Measurements from ENCODE around the gene HFE.

The HFE gene

DNA sequence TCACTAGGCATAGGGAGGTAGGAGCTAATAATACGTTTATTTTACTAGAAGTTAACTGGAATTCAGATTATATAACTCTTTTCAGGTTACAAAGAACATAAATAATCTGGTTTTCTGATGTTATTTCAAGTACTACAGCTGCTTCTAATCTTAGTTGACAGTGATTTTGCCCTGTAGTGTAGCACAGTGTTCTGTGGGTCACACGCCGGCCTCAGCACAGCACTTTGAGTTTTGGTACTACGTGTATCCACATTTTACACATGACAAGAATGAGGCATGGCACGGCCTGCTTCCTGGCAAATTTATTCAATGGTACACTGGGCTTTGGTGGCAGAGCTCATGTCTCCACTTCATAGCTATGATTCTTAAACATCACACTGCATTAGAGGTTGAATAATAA, 1.1 kb downstream of the HFE start:
- H4K8ac ChIP-seq (ENCODE audit: low read length), result no peak overlapping the region
- no peak overlapping the region for H3K4me2 ChIP-seq (ENCODE audit: low read length, poor library complexity, severe bottlenecking)
- no peak overlapping the region for H4K91ac ChIP-seq (ENCODE audit: low read length)
- H2BK5ac ChIP-seq (ENCODE audit: low read depth, low read length, poor library complexity, severe bottlenecking), result no peak overlapping the region
- H3K27me3 ChIP-seq (ENCODE audit: control insufficient read depth in 1 of 2, insufficient read depth in 1 of 2, low read length in 2 of 2), result no peaks in the 10 kb centered on the region
- peak overlapping the region in 1 of 2 experiments; percentile 82 for H3K18ac ChIP-seq (ENCODE audit: low read depth in 1 of 2, low read length in 2 of 2)
- peak overlapping the region; percentile 87 for H3K9ac ChIP-seq (ENCODE audit: low read length)
- peak overlapping the region in 1 of 2 experiments; percentile 84 for H3K4me3 ChIP-seq (ENCODE audit: insufficient read depth in 1 of 2, low read depth in 1 of 2, low read length in 2 of 2)
- DNase-seq, result peak; percentile 37
- H3K23ac ChIP-seq (ENCODE audit: low read length in 2 of 2), result no peak overlapping the region
- H2AFZ ChIP-seq (ENCODE audit: low read depth, low read length), result no peak overlapping the region
- peaks cover 2% of the 10 kb centered on the region for H3K4me1 ChIP-seq (ENCODE audit: control insufficient read depth, insufficient read depth, low read depth, low read length)
- H3K9me3 ChIP-seq (ENCODE audit: control insufficient read depth, low read length), result no peaks in the 10 kb centered on the region
- H2BK120ac ChIP-seq (ENCODE audit: low read depth, low read length), result no peak overlapping the region
- no peak overlapping the region for H3K4ac ChIP-seq (ENCODE audit: low read depth in 1 of 2, low read length in 2 of 2)
- H2BK15ac ChIP-seq (ENCODE audit: low read depth, poor library complexity, severe bottlenecking), result no peak overlapping the region
- 60% methylated on average over 4 of the region's 5 CpGs for WGBS
- no peak overlapping the region for H2BK12ac ChIP-seq (ENCODE audit: low read length in 2 of 2)
- peak overlapping the region; percentile 9 for H3K27ac ChIP-seq (ENCODE audit: low read length, poor library complexity, severe bottlenecking)
- no peak overlapping the region for H3K14ac ChIP-seq (ENCODE audit: low read length in 2 of 2)
- peaks cover 9 to 15% of the 10 kb centered on the region in 2 experiments for H3K36me3 ChIP-seq (ENCODE audit: control insufficient read depth in 1 of 2, insufficient read depth in 2 of 2, low read depth in 1 of 2, low read length in 2 of 2)
- no peak overlapping the region for H2AK5ac ChIP-seq (ENCODE audit: low read length, severe bottlenecking)
- peaks cover 21% of the 10 kb centered on the region for H3K79me1 ChIP-seq (replicated peaks; ENCODE audit: low read length, poor library complexity, severe bottlenecking)

DNA sequence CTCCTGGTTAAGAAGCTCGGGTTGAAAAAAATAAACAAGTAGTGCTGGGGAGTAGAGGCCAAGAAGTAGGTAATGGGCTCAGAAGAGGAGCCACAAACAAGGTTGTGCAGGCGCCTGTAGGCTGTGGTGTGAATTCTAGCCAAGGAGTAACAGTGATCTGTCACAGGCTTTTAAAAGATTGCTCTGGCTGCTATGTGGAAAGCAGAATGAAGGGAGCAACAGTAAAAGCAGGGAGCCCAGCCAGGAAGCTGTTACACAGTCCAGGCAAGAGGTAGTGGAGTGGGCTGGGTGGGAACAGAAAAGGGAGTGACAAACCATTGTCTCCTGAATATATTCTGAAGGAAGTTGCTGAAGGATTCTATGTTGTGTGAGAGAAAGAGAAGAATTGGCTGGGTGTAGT, 2.0 kb downstream of the HFE start:
- Histone ChIP-seq H3K14ac (ENCODE audit: low read length in 2 of 2) (no peak overlapping the region), H3K4ac (ENCODE audit: low read depth in 1 of 2, low read length in 2 of 2) (peak overlapping the region in 1 of 2 experiments; percentile 7), H2BK12ac (ENCODE audit: low read length in 2 of 2) (no peak overlapping the region), H3K4me1 (ENCODE audit: control insufficient read depth, insufficient read depth, low read depth, low read length) (peaks cover 2% of the 10 kb centered on the region), H2AK5ac (ENCODE audit: low read length, severe bottlenecking) (no peak overlapping the region), H4K91ac (ENCODE audit: low read length) (no peak overlapping the region), H2BK120ac (ENCODE audit: low read depth, low read length) (no peak overlapping the region), H3K23ac (ENCODE audit: low read length in 2 of 2) (no peak overlapping the region), H3K27me3 (ENCODE audit: control insufficient read depth in 1 of 2, insufficient read depth in 1 of 2, low read length in 2 of 2) (no peaks in the 10 kb centered on the region), H3K36me3 (ENCODE audit: control insufficient read depth in 1 of 2, insufficient read depth in 2 of 2, low read depth in 1 of 2, low read length in 2 of 2) (peaks cover 9 to 15% of the 10 kb centered on the region in 2 experiments), H3K9ac (ENCODE audit: low read length) (no peak overlapping the region), H4K8ac (ENCODE audit: low read length) (no peak overlapping the region), H3K9me3 (ENCODE audit: control insufficient read depth, low read length) (no peaks in the 10 kb centered on the region), H2BK15ac (ENCODE audit: low read depth, poor library complexity, severe bottlenecking) (no peak overlapping the region), H3K4me2 (ENCODE audit: low read length, poor library complexity, severe bottlenecking) (no peak overlapping the region), H2BK5ac (ENCODE audit: low read depth, low read length, poor library complexity, severe bottlenecking) (no peak overlapping the region), H3K4me3 (ENCODE audit: insufficient read depth in 1 of 2, low read depth in 1 of 2, low read length in 2 of 2) (no peak overlapping the region), H2AFZ (ENCODE audit: low read depth, low read length) (no peak overlapping the region), H3K27ac (ENCODE audit: low read length, poor library complexity, severe bottlenecking) (no peak overlapping the region), H3K18ac (ENCODE audit: low read depth in 1 of 2, low read length in 2 of 2) (no peak overlapping the region), H3K79me1 (replicated peaks; ENCODE audit: low read length, poor library complexity, severe bottlenecking) (peaks cover 21% of the 10 kb centered on the region)
- 66% methylated on average over 2 of the region's 2 CpGs for WGBS
- no peak for DNase-seq

DNA sequence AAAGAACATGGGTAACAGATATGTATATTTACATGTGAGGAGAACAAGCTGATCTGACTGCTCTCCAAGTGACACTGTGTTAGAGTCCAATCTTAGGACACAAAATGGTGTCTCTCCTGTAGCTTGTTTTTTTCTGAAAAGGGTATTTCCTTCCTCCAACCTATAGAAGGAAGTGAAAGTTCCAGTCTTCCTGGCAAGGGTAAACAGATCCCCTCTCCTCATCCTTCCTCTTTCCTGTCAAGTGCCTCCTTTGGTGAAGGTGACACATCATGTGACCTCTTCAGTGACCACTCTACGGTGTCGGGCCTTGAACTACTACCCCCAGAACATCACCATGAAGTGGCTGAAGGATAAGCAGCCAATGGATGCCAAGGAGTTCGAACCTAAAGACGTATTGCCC, 5.2 kb downstream of the HFE start:
- peaks cover 9 to 21% of the 10 kb centered on the region in 2 experiments for H3K36me3 ChIP-seq (ENCODE audit: control insufficient read depth in 1 of 2, insufficient read depth in 2 of 2, low read depth in 1 of 2, low read length in 2 of 2)
- H3K14ac ChIP-seq (ENCODE audit: low read length in 2 of 2), result no peak overlapping the region
- H3K27me3 ChIP-seq (ENCODE audit: control insufficient read depth in 1 of 2, insufficient read depth in 1 of 2, low read length in 2 of 2), result no peaks in the 10 kb centered on the region
- no peak overlapping the region for H3K4me3 ChIP-seq (ENCODE audit: insufficient read depth in 1 of 2, low read depth in 1 of 2, low read length in 2 of 2)
- H2BK12ac ChIP-seq (ENCODE audit: low read length in 2 of 2), result no peak overlapping the region
- H2AFZ ChIP-seq (ENCODE audit: low read depth, low read length), result no peak overlapping the region
- no peaks in the 10 kb centered on the region for H3K9me3 ChIP-seq (ENCODE audit: control insufficient read depth, low read length)
- DNase-seq, result no peak
- H4K8ac ChIP-seq (ENCODE audit: low read length), result no peak overlapping the region
- H2AK5ac ChIP-seq (ENCODE audit: low read length, severe bottlenecking), result no peak overlapping the region
- H3K4ac ChIP-seq (ENCODE audit: low read depth in 1 of 2, low read length in 2 of 2), result no peak overlapping the region
- H2BK5ac ChIP-seq (ENCODE audit: low read depth, low read length, poor library complexity, severe bottlenecking), result no peak overlapping the region
- 96% methylated on average over 4 of the region's 4 CpGs for WGBS
- H2BK15ac ChIP-seq (ENCODE audit: low read depth, poor library complexity, severe bottlenecking), result no peak overlapping the region
- no peak overlapping the region for H3K27ac ChIP-seq (ENCODE audit: low read length, poor library complexity, severe bottlenecking)
- no peak overlapping the region for H4K91ac ChIP-seq (ENCODE audit: low read length)
- H3K79me1 ChIP-seq (replicated peaks; ENCODE audit: low read length, poor library complexity, severe bottlenecking), result peaks cover 21% of the 10 kb centered on the region
- H3K23ac ChIP-seq (ENCODE audit: low read length in 2 of 2), result no peak overlapping the region
- H2BK120ac ChIP-seq (ENCODE audit: low read depth, low read length), result no peak overlapping the region
- H3K9ac ChIP-seq (ENCODE audit: low read length), result no peak overlapping the region
- no peak overlapping the region for H3K18ac ChIP-seq (ENCODE audit: low read depth in 1 of 2, low read length in 2 of 2)
- H3K4me2 ChIP-seq (ENCODE audit: low read length, poor library complexity, severe bottlenecking), result no peak overlapping the region
- H3K4me1 ChIP-seq (ENCODE audit: control insufficient read depth, insufficient read depth, low read depth, low read length), result peaks cover 2% of the 10 kb centered on the region

DNA sequence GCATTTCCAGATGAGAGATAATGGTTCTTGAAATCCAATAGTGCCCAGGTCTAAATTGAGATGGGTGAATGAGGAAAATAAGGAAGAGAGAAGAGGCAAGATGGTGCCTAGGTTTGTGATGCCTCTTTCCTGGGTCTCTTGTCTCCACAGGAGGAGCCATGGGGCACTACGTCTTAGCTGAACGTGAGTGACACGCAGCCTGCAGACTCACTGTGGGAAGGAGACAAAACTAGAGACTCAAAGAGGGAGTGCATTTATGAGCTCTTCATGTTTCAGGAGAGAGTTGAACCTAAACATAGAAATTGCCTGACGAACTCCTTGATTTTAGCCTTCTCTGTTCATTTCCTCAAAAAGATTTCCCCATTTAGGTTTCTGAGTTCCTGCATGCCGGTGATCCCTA, 6.8 kb downstream of the HFE start:
- Histone ChIP-seq H2BK120ac (ENCODE audit: low read depth, low read length) (no peak overlapping the region), H3K14ac (ENCODE audit: low read length in 2 of 2) (no peak overlapping the region), H4K8ac (ENCODE audit: low read length) (no peak overlapping the region), H3K79me1 (replicated peaks; ENCODE audit: low read length, poor library complexity, severe bottlenecking) (peaks cover 21% of the 10 kb centered on the region), H2BK12ac (ENCODE audit: low read length in 2 of 2) (no peak overlapping the region), H4K91ac (ENCODE audit: low read length) (no peak overlapping the region), H3K4me3 (ENCODE audit: insufficient read depth in 1 of 2, low read depth in 1 of 2, low read length in 2 of 2) (no peak overlapping the region), H2AK5ac (ENCODE audit: low read length, severe bottlenecking) (no peak overlapping the region), H2BK15ac (ENCODE audit: low read depth, poor library complexity, severe bottlenecking) (no peak overlapping the region), H3K36me3 (ENCODE audit: control insufficient read depth in 1 of 2, insufficient read depth in 2 of 2, low read depth in 1 of 2, low read length in 2 of 2) (peaks cover 9 to 21% of the 10 kb centered on the region in 2 experiments), H3K23ac (ENCODE audit: low read length in 2 of 2) (no peak overlapping the region), H3K9ac (ENCODE audit: low read length) (no peak overlapping the region), H2BK5ac (ENCODE audit: low read depth, low read length, poor library complexity, severe bottlenecking) (no peak overlapping the region), H3K18ac (ENCODE audit: low read depth in 1 of 2, low read length in 2 of 2) (no peak overlapping the region), H3K27me3 (ENCODE audit: control insufficient read depth in 1 of 2, insufficient read depth in 1 of 2, low read length in 2 of 2) (no peaks in the 10 kb centered on the region), H3K4me2 (ENCODE audit: low read length, poor library complexity, severe bottlenecking) (no peak overlapping the region), H3K4ac (ENCODE audit: low read depth in 1 of 2, low read length in 2 of 2) (no peak overlapping the region), H2AFZ (ENCODE audit: low read depth, low read length) (no peak overlapping the region), H3K4me1 (ENCODE audit: control insufficient read depth, insufficient read depth, low read depth, low read length) (no peaks in the 10 kb centered on the region), H3K9me3 (ENCODE audit: control insufficient read depth, low read length) (no peaks in the 10 kb centered on the region), H3K27ac (ENCODE audit: low read length, poor library complexity, severe bottlenecking) (no peak overlapping the region)
- WGBS, result 90% methylated on average over 5 of the region's 5 CpGs
- no peak for DNase-seq
